Left renal pelvis (tissue), 4 donors: ENCODE measurements around the gene ATP5PO. TPM values are rescaled to one million over a fixed set of nuclear protein-coding genes. Genes with fewer than 3 reads are reported as not detected.

Experiments used
- DNase-seq, 4 donors: peaks; one replicate each; pipeline ENCODE4 v3.0.0-alpha.2; 2013; ENCODE audit warnings: low read depth in 4 of 4, low spot score in 3 of 4
- polyA plus RNA-seq, 4 donors: library from polyadenylated mRNA; unstranded; fragments of 120-200 nt; gene quantifications; one replicate each; pipeline ENCODE4 v1.2.1, GENCODE V29; 2013; ENCODE audit not compliant: insufficient read length in 4 of 4

ATP5PO gene
- polyA plus RNA-seq, result 100 to 1,000 TPM; 214 to 392 (median 345) TPM

GRCh38 chr21:33915368-33916199 lies at the start of gene ATP5PO:
Gene ATP5PO, minus strand, starts transcription at chr21:33915804. Its CDS starts 41 bp downstream, at chr21:33915763.
- peak; percentile 95 to 96 (median 96) for DNase-seq

- DNase-seq, result no peak
Measured at GRCh38 chr21:33964706-33965325, 49.2 kb upstream of the ATP5PO start.

- no peak for DNase-seq
Measured at GRCh38 chr21:33963848-33964555, 48.4 kb upstream of the ATP5PO start.

GRCh38 chr21:33962290-33962689 lies 46.7 kb upstream of the ATP5PO start:
- DNase-seq, result no peak

- no peak for DNase-seq
Measured at GRCh38 chr21:33961061-33961460, 45.5 kb upstream of the ATP5PO start.

GRCh38 chr21:33959680-33960079 lies 44.1 kb upstream of the ATP5PO start:
- no peak for DNase-seq

GRCh38 chr21:33954395-33954794 lies 38.8 kb upstream of the ATP5PO start:
- no peak for DNase-seq

- no peak for DNase-seq
Measured at GRCh38 chr21:33951276-33952178, 35.9 kb upstream of the ATP5PO start.

GRCh38 chr21:33950431-33951079 lies 35.0 kb upstream of the ATP5PO start:
- no peak for DNase-seq

- no peak for DNase-seq
Measured at GRCh38 chr21:33949516-33950430, 34.2 kb upstream of the ATP5PO start.

- DNase-seq, result no peak
Measured at GRCh38 chr21:33948951-33949444, 33.4 kb upstream of the ATP5PO start.

GRCh38 chr21:33948096-33948950 lies 32.7 kb upstream of the ATP5PO start:
- no peak for DNase-seq

GRCh38 chr21:33947451-33948095 lies 32.0 kb upstream of the ATP5PO start:
- DNase-seq, result no peak

GRCh38 chr21:33945652-33946270 lies 30.2 kb upstream of the ATP5PO start:
- no peak for DNase-seq

GRCh38 chr21:33944185-33944763 lies 28.7 kb upstream of the ATP5PO start:
- no peak for DNase-seq

- DNase-seq, result no peak
Measured at GRCh38 chr21:33943293-33943692, 27.7 kb upstream of the ATP5PO start.
